SH-SY5Y (cell line): ENCODE data around the gene PAK4.

Experiments used
- GATA2 ChIP-seq: IDR thresholded peaks from 2 replicates; pipeline ENCODE4 v1.6.1; 2011; ENCODE audit warnings: mild to moderate bottlenecking, low read depth, low read length
- GATA3 ChIP-seq: IDR thresholded peaks from 2 replicates; pipeline ENCODE4 v1.6.1; 2011; ENCODE audit warnings: low read depth, mild to moderate bottlenecking, low read length, moderate library complexity

DNA sequence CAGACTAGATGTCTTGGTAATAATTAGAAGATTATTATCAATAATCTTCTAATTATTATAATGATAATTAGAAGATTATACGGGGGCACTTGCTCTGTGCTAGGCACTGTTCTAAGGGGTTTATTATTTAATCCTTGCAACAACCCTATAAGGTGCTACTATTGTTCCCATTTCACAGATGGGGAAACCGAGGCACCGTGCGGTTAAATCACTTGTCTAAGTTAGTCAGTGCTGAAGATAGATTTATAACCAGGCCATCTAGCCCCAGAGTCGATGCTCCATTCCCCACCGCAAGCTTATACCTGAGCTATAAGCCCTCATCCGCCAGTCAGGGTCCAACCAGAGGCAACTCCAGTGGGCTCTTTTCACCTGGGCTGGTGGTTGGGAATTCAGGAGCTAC is 43.4 kb upstream of the PAK4 start:
- TF ChIP-seq GATA2 = no peak
- no peak for TF ChIP-seq GATA3
